WERI-Rb-1 (cell line): ENCODE data around the gene GRK6.

Experiments used
- DNase-seq: peaks from one replicate; pipeline ENCODE4 v3.0.0-alpha.2; 2020
- H3K27ac ChIP-seq: fragments of 250-450 bp; sonication (Bioruptor Pico); 2 replicates; pipeline ENCODE4 v1.5.1; 2020; ENCODE audit warnings: mild to moderate bottlenecking, moderate library complexity
- H3K27me3 ChIP-seq: fragments of 250-450 bp; sonication (Bioruptor Pico); 2 replicates; pipeline ENCODE4 v1.5.1; 2021; ENCODE audit warnings: mild to moderate bottlenecking, low read depth, moderate library complexity; ENCODE audit not compliant: insufficient read depth, severe bottlenecking
- H3K36me3 ChIP-seq: fragments of 250-450 bp; sonication (Bioruptor Pico); 2 replicates; pipeline ENCODE4 v1.5.1; 2020; ENCODE audit warnings: mild to moderate bottlenecking, moderate library complexity
- H3K4me3 ChIP-seq: 2 replicates; pipeline ENCODE4 v1.5.1; 2011; ENCODE audit warnings: low read depth, mild to moderate bottlenecking, control low read depth, low read length
- H3K9me3 ChIP-seq: fragments of 250-450 bp; sonication (Bioruptor Pico); 2 replicates; pipeline ENCODE4 v1.5.1; 2021; ENCODE audit warnings: mild to moderate bottlenecking, moderate library complexity; ENCODE audit not compliant: severe bottlenecking
- CTCF ChIP-seq: IDR thresholded peaks from 2 replicates; pipeline ENCODE4 v1.5.1; 2011; ENCODE audit warnings: low read depth, mild to moderate bottlenecking, control low read depth, inconsistent platforms, low read length

GRK6 gene

GRCh38 chr5:177383181-177383580, 43.3 kb upstream of the GRK6 start:
- Histone ChIP-seq H3K9me3 (no peaks in the 10 kb centered on the region), H3K4me3 (no peak overlapping the region), H3K27ac (no peak overlapping the region), H3K27me3 (no peaks in the 10 kb centered on the region), H3K36me3 (no peaks in the 10 kb centered on the region)
- no peak for TF ChIP-seq CTCF
- no peak for DNase-seq

- Histone ChIP-seq H3K9me3 (no peaks in the 10 kb centered on the region), H3K4me3 (no peak within 1 kb of the TSS), H3K27ac (no peak within 1 kb of the TSS), H3K36me3 (no peaks in the 10 kb centered on the region), H3K27me3 (no peaks in the 10 kb centered on the region)
- TF ChIP-seq CTCF = no peak
- no peak for DNase-seq
Observed at GRCh38 chr5:177384134-177384533, 42.3 kb upstream of the GRK6 start, which contains the start of gene SLC34A1. SLC34A1 (plus strand) TSS chr5:177384434; CDS start chr5:177385742, 1,308 bp downstream.

GRCh38 chr5:177385720-177386119, 40.8 kb upstream of the GRK6 start:
- H3K27me3 ChIP-seq = no peaks in the 10 kb centered on the region
- TF ChIP-seq CTCF = no peak
- DNase-seq = no peak
- no peak overlapping the region for H3K4me3 ChIP-seq
- H3K36me3 ChIP-seq = no peaks in the 10 kb centered on the region
- no peak overlapping the region for H3K27ac ChIP-seq
- no peaks in the 10 kb centered on the region for H3K9me3 ChIP-seq

GRCh38 chr5:177386542-177386941, 39.9 kb upstream of the GRK6 start:
- TF ChIP-seq CTCF = no peak
- H3K27me3 ChIP-seq = no peaks in the 10 kb centered on the region
- no peak for DNase-seq
- H3K27ac ChIP-seq = no peak overlapping the region; the same call in 1 of the 2 replicates
- H3K9me3 ChIP-seq = no peaks in the 10 kb centered on the region
- H3K36me3 ChIP-seq = no peaks in the 10 kb centered on the region
- no peak overlapping the region for H3K4me3 ChIP-seq

GRCh38 chr5:177387405-177387804, 39.1 kb upstream of the GRK6 start:
- TF ChIP-seq CTCF = no peak
- Histone ChIP-seq H3K36me3 (no peaks in the 10 kb centered on the region), H3K9me3 (no peaks in the 10 kb centered on the region), H3K4me3 (no peak overlapping the region), H3K27ac (no peak overlapping the region), H3K27me3 (no peaks in the 10 kb centered on the region)
- no peak for DNase-seq

GRCh38 chr5:177388521-177389052, 37.9 kb upstream of the GRK6 start:
- H3K36me3 ChIP-seq = no peaks in the 10 kb centered on the region
- no peak overlapping the region for H3K27ac ChIP-seq
- H3K27me3 ChIP-seq = no peaks in the 10 kb centered on the region
- no peak for TF ChIP-seq CTCF
- H3K4me3 ChIP-seq = no peak overlapping the region
- no peak for DNase-seq
- H3K9me3 ChIP-seq = no peaks in the 10 kb centered on the region
